Stimulated activated CD8-positive, alpha-beta memory T cell treated with anti-CD3 and anti-CD28 coated beads, Interleukin-4, amount 100 ng/mL, for 24 hours (primary cell): ENCODE data around the gene GAREM1.

Source experiments
- DNase-seq: peaks from one replicate; pipeline ENCODE4 v3.0.0-alpha.2; 2020; ENCODE audit warnings: low read depth

GAREM1 gene

GRCh38 chr18:32459361-32460101 lies 11.2 kb downstream of the GAREM1 start:
- DNase-seq, result no peak

GRCh38 chr18:32455361-32455760 lies 15.3 kb downstream of the GAREM1 start:
- no peak for DNase-seq

- no peak for DNase-seq
These were observed 16.1 kb downstream of the GAREM1 start for GRCh38 chr18:32454593-32454992.

GRCh38 chr18:32450874-32451273 lies 19.8 kb downstream of the GAREM1 start:
- DNase-seq, result no peak

GRCh38 chr18:32450026-32450691 lies 20.5 kb downstream of the GAREM1 start:
- DNase-seq, result no peak

- no peak for DNase-seq
These were observed 23.9 kb downstream of the GAREM1 start for GRCh38 chr18:32446780-32447179.

GRCh38 chr18:32445846-32446245 lies 24.8 kb downstream of the GAREM1 start:
- no peak for DNase-seq

GRCh38 chr18:32443706-32444215 lies 26.9 kb downstream of the GAREM1 start:
- DNase-seq, result no peak

- no peak for DNase-seq
These were observed 27.5 kb downstream of the GAREM1 start for GRCh38 chr18:32443033-32443705.

GRCh38 chr18:32442575-32442974 lies 28.1 kb downstream of the GAREM1 start:
- DNase-seq, result no peak

- DNase-seq, result no peak
These were observed 29.1 kb downstream of the GAREM1 start for GRCh38 chr18:32441533-32441932.

GRCh38 chr18:32440518-32440917 lies 30.2 kb downstream of the GAREM1 start:
- no peak for DNase-seq

- DNase-seq, result no peak
These were observed 30.9 kb downstream of the GAREM1 start for GRCh38 chr18:32439802-32440201.

GRCh38 chr18:32439241-32439640 lies 31.4 kb downstream of the GAREM1 start:
- DNase-seq, result no peak

GRCh38 chr18:32438173-32438572 lies 32.5 kb downstream of the GAREM1 start:
- no peak for DNase-seq

GRCh38 chr18:32437100-32437834 lies 33.4 kb downstream of the GAREM1 start:
- DNase-seq, result no peak

GRCh38 chr18:32435631-32436500 lies 34.8 kb downstream of the GAREM1 start:
- DNase-seq, result no peak

- DNase-seq, result no peak
These were observed 38.9 kb downstream of the GAREM1 start for GRCh38 chr18:32431753-32432152.

GRCh38 chr18:32429402-32429801 lies 41.3 kb downstream of the GAREM1 start:
- DNase-seq, result no peak

- no peak for DNase-seq
These were observed 43.4 kb downstream of the GAREM1 start for GRCh38 chr18:32427084-32427900.
